CD4-positive, alpha-beta T cell treated with Interleukin-15 for 1 hour (primary cell): ENCODE results near the gene STK10.
"Not testable (repeated sequence)": the region's sequence is repeated elsewhere in the genome, so short reads cannot be mapped to it uniquely, and the experiment has no call there.

Source experiments
- DNase-seq: peaks from one replicate; pipeline ENCODE4 v3.0.0-alpha.2; 2020

The STK10 gene

DNA sequence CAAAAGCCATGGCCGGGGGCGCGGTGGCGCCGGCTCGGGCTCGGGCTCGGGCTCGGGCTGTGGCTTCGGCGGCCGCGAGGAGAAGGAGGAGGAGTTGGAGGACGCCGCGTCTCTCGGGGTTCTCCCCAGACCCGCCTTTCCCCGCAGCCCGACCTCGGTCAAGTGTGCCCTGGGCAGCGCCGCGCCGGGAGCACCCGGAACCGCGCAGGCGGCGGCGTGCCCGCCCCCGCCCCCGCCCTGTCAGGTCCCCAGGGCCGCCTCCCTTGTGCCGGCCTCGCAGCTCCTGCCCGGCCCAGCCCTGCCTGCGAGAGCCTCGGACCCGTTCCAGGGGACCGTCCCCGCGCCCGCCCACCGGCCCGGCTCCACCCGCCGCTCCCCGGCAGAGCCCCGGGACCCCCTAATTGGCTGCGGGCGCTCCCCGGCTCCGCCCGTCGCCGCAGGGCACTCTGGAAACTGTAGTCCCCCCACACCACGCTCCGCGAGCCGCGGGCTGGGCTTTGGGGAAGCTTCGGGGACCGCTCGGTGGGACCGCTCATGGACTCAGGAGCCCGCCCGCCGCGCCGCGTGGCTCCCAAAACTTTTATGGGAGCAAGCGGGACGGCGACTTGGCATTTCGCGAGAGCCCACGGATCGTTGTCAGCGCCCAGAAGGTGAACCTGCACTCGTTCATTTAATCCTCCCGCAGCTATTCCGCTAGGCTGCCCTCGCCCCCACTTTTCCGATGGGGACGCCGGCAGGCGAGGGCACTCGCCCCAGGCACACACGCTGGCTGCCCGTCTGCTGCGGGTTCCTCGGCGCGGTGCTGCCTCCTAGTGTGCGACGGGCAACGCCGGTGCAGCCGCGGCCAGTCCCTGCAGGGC lies at the start of gene STK10:
Gene STK10 (minus strand): TSS at position 192 of the 860 bp plus-strand sequence. CDS start 182 bp downstream, at position 10.
- peak; percentile 92 for DNase-seq

DNA sequence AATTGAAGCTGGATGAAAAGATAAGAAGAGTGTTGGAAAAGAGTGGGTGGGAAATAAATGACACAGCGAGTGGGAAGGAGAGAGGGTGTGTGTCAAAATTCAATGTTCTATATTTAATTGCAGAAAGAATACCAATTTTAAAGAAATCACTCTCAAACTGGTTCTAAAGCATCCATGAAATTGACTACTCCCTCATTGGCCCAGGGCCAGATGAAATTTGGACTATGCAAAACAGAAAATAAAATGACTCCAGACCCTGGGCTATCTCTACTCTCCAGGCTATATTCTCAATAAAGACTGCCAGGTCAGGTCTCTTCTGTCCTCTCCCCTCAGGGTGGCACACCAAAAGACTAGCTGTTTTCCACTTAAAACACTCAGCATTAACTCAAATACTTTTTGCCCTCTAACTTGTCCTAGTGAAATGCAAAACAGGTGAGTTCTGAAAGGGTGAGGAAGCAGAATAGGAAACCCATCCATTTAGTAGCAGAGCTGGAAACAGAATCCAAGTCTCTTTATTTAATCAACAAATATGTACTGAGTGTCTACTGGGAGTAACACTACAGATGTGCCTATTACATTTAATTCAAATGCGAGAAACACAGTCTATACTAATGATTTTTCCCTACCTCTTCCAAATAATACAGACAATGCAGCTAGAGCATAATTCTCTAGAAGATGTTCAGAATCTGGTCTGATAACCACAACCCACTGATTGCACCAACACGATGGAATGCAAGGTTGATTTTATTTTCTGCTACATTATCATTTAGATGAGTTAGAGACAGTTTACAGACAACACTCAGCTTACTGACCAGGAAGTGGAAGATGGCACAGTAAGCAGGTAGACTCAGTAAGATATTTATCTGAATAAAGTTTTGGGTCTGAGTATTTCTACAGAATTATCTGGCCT lies 48.1 kb upstream of the STK10 start:
- no peak for DNase-seq

DNA sequence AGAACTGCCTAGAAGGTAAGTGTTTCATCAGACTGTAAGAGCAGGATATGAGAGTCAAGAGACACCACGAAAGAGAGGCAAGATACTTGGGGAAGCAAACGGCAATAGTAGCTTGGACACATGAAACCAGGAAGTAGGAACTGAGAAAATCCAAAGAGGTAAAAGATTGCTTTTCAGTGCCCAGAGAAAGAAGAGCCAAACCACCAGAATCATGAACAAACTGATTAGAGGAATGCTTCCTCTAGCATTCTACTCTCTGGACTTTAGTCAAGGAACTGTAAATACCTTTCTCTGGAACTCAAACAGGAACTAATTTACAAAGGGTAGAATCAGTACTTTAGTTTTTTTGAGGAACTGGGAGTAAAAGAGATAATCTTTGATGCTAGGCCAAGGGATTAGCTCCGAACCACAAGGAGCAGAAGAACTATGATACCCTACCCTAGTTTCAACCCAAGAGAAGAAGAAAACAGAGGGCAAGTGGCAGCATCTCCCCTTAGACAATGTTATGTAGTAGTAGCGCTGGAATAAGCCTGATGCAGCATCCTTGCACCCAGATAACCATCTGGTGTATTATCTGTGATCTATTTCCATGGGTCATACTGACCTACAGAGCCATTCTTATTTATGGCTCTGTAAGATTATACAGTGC lies 47.2 kb upstream of the STK10 start:
- no peak for DNase-seq

DNA sequence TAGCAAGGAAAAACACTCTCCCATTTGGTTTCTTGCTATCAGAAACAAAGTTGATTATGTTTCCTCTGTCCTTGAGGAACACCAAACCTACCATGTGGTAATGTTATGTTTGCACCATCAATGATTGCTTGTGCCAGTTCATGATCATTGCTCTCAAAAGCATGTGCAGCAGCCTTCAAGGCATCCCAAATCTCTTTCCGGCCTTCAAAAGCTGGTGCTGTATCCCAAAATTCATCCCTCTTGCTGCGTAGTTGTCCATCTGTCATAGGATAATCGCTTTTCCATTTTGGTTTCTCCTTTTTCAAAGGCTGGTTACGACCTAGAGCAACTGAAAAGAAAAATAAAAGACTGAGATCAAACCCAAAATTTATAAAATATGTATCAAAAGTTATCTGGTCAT lies 46.0 kb upstream of the STK10 start:
- no peak for DNase-seq

DNA sequence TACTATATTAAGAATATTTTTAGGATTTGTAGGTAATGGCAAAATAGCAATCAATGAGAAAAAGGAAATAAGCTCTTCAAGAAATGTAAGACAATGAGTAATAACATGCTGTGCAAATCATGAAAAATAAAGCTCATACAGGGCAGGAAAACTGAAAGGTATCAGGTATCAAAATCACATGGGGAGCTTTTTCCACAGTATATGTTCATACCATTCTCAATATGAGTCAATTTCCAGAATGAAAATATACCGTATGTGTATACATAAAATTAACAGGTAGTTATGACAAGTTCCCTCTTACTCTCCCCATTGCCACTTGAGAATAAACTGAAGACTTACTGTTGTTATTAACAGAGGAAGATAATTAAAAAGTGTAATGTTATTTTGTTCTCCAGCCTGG lies 41.9 kb upstream of the STK10 start:
- DNase-seq: no peak

DNA sequence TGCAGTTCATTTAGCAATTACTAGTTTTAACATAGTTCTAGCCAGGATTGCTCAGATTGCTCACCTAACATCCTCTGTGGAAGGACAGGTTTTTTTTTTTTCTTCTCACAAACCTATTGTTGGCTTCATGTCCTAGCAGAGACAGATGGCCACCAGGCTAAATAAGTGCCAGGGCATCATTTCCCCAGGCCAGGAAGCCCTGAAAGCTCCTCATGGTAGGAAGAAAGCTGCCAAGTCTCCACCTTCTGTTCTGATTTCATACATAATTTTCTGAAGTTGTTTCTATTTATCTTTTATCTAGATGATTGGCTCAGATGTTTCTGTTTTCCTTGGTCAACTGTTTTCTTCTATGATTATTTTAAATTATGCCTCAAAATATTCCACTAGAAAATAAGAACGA lies 37.0 kb upstream of the STK10 start:
- DNase-seq: no peak

DNA sequence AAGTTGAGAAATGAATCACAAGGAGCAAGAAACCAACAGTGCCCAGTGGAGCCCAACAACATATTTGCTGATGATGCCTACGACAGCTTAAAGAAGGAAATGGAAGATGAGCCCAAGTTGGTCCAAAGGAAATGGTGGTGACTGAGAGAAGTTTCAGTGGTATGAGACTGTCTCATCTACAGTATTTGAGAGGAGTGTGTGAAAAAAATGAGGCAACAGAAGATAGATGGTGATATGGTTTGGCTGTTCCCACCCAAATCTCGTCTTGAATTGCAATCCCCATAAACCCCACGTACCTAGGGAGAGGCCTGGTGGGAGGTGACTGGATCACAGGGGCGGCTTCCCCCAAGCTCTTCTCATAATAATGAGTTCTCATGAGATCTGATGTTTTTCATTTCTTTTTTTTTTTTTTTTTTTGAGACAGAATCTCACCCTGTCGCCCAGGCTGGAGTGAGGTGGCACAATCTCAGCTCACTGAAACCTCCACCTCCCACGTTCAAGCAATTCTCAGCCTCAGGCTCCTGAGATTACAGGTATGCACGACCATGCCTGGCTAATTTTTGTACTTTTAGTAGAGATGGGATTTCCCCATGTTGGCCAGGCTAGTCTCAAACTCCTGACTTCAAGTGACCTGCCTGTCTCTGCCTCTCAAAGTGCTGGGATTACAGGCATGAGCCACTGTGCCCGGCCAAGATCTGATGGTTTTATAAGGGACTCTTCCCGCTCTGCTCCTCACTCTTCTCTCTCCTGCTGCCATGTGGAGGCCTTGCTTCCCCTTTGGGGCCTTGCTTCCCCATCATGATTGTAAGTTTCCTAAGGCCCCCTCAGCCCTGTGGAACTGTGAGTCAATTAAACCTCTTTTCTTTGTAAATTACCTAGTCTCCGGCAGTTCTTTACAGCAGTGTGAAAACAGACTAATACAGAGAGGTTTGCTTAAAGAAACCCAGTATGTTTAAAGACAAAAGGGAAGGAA lies 36.2 kb upstream of the STK10 start:
- no peak for DNase-seq

DNA sequence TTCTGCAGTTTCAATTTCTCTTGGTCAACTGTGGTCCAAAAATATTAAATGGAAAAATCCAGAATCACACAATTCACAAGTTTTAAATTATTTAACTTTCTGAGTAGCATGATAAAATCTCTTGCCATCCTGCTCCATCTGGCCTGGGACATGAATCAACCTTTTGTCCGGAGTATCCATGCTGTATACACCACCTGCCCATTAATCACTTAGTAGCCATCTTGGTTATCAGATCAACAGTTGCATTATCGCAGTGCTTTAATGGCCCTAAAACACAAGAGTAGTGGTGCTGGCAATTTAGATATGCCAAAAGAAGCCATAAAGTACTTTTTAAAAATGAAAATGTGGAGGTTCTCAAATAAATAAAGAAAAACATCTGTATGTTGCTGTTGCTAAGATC lies 31.3 kb upstream of the STK10 start:
- no peak for DNase-seq

DNA sequence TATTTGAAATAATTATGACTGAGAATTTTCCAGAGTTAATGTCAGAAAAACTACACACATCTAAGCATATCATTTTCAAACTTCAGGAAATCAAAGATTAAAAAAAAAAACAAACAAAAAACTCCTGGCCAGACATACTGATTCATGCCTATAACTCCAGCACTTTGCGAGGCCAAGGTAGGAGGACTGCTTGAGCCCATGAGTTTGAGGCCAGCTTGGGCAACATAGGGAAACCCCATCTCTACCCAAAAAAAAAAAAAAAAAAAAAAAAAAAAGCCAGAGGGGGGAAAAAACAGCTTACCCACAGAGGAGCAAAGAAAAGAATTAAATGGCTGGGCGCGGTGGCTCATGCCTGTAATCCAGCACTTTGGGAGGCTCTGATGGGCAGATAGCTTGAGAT lies 28.3 kb upstream of the STK10 start:
- DNase-seq: no peak

DNA sequence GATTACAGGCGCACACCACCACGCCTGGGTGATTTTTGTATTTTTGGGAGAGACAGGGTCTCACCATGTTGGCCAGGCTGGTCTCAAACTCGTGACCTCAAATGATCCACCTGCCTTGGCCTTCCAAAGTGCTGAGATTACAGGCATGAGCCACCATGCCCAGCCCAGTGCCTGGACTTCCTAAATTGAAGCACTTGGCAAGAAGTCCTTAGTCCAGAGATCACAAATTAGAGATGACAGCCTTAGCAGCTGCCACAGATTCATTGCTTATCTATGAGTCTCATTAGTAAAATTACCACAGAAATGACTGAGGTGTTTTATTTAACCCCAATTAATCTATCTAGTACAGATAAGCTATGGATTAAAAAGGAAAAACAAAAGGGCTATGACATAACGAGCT lies 25.1 kb upstream of the STK10 start:
- DNase-seq: no peak

DNA sequence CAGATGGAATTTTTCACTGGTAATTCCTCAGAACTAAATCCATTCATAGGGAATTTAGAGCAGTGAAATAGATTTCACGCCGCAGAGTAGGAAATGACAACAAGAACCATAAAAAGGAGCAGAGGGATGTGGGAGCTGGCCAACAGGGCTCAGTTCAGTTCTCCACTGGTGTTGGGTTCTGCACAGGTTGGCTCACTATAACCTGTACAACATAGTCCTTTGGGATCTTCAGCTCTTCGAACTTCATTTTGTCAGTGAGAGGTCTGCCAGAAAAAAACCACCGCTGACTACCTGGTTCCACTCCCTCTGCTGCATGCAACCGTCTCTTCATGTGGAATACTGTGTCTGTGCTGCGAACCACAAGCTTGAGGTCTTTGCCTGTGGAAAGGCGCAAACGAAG lies 23.7 kb upstream of the STK10 start:
- no peak for DNase-seq

DNA sequence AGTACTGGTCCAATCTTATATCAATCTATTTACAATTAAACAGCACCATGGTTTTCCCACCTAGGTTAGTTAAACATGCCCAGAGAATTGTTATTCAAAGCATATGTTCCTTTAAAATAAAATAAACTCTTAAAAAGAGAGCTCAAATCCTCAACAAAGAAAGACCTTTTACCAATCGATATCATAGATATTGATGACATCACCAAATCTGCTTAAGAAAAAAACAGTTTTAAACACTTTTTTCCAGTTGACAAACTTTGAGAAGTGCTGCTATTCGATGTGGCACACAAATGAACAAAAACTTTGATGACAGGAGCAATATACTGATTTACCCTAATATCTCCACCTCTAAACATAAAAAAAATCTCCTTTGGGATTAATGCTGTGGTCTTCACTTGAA lies 21.7 kb upstream of the STK10 start:
- DNase-seq: no peak

DNA sequence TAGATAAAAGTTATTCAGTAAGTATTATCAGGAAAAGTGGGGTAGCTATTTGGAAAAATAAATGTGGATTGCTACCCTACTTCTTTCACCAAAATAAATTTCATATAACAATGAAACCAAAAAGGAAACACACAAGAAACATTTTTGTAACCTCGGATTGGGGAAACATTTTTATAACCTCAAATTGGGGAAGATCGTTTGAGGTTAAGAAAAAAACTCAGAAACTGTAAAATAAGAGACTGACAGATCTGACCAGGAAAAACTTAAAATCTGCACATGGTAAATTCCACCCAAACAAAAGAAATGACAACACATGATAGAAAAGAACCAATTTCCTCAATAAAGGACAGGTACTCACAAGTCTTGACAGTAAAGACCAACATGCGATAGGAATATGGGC lies 19.5 kb upstream of the STK10 start:
- no peak for DNase-seq

DNA sequence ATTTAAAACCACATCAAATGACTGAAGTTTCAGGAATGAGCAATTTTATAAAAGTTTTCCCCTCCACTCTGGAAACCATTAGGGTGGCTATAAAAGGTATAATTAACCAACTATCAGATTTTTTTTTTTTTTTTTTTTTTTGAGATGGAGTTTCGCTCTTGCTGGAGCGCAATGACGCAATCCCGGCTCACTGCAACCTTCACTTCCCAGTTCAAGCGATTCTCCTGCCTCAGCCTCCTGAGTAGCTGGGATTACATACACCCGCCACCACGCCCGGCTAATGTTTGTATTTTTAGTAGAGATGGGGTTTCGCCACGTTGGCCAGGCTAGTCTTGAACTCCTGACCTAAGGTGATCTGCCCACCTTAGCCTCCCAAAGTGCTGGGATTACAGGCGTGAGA lies 18.0 kb upstream of the STK10 start:
- not testable (repeated sequence) for DNase-seq

DNA sequence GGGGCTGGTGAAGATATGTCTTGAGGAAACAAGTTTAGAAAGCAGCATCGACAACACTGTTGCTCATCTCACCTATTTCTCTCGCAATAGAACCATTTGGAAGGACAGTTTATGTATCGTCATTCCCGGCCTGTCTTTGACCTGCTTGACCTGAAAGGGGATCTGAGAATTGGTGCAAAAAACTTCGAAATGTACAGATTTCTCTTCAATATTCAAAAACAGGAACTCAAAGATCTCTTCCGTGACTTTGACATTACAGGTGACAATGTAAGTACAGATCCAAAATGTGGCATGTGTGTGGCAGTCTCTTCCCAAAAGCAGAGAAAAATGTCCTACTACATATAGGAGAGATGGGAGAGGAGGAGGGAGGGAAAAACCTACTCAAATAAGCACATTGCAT lies 12.5 kb upstream of the STK10 start:
- DNase-seq: no peak

DNA sequence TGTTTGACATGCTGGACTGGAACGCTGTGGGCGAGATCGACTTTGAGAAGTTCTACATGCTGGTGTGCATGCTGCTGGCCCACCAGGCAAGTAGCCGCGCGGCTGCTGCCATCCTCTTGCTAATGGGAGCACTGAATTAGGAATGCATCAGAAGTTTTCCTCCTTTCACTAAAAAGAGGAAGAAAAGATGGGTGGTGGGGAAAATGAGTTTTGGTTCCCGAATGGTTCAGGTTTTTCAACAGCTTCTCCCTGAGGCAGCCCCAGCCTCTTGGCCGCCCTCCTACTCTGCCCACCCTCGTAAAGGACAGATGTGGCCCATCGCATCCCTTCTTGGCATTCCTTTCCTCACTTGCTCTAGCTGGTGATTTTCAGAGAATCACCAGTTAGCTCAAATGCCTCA lies 11.4 kb upstream of the STK10 start:
- DNase-seq: no peak

DNA sequence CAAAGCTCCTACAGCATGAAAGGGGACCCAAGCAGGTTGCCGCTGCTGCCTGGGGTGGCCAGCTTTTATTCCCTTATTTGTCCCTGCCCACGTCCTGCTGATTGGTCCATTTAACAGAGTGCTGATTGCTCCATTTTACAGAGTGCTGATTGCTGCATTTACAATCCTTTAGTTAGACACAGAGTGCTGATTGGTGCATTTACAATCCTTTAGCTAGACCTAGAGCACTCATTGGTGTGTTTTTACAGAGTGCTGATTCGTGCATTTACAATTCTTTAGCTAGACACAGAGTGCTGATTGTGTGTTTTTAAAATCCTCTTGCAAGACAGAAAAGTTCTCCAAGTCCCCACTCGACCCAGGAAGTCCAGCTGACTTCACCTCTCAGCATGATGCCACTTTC lies 9.8 kb upstream of the STK10 start:
- not testable (repeated sequence) for DNase-seq

DNA sequence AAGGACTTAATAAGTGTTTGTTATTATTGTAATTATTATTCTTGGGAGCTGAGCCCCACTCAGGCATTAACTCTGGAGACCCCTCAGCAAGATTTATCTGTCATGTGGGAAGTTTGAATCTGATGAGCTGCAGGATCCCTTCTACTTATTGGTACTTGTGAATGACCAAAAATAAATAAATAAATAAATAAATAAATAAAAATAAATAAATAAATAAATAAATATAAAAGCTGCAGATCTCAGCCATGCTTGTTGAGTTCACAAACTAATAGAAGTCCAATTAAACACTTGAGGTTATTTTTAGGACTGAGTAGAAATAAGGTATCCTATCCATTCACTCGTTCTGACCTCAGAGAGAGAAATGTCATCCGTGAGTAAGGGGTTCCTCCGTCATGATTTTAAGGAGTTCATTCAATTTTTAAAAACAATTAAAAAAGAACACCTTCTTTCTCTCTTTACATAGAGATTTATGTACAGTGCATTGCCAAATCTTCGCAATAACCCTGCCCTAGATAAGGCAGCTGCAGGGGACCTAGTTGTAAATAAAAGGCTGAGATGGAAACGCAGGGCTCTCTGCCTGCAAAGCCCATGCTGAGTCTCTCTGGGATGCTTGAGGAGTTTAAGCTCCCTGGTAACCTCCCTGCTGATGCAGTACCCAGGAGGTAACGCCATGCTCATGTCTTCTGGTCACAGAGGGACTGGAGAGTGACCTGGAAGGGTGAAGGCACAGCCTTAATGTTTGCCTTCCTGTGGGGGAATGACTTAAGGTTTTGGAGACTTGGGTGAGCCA lies 7.2 kb upstream of the STK10 start:
- DNase-seq: no peak

DNA sequence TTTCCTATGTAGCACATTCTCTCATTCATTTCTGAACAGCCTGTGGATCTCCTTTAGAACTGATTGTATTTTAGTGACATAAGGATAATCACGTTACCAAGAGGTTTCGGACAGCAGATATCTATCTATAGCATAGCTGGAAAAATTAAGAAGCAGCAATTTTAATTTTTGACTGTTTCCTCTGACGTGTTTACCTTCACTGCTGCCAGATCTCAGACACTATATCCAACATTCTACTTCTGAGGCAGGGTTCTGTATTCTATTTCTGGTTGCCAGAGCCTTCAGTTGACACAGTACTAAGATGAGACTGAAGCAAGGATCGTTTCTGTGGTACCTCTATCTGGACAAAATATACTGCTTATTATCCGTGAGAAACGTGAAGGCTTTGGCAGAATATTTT lies 5.8 kb upstream of the STK10 start, which contains the start of gene EFCAB9:
Gene EFCAB9 (plus strand): TSS at position 301 of the 400 bp plus-strand sequence. CDS start 1 bp downstream, at position 302.
- no peak for DNase-seq

DNA sequence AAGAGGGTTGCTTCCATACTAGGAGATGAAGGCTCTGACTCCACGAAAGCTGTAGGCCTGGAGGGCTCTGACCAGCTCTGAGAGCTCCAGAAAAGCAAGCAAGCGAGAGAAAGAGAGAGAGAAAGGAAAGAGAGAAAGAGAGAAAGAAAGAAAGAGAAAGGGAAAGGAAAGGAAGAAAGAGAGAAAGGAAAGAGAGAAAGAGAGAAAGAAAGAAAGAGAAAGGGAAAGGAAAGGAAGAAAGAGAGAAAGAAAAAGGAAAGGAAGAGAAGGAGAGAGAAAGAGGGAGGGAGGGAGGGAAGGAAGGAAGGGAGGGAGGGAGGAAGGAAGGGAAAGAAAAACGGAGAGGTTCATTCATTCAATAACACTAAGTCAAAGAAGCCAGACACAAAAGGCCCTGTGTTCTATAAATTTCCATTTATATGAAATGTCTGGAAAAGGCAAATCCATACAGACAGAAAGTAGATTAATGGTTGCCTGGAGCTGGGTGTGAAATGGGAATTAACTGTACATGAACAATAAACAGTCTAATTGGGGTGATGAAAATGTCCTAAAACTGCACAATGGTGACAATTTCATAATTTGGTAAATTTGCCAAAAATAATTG lies 1.8 kb upstream of the STK10 start:
- no peak for DNase-seq
